Endothelial cell of umbilical vein (primary cell): ENCODE data around the gene DUOX2.

Source experiments
- CTCF ChIP-seq, 2 donors: IDR thresholded peaks; 1 replicate in 1 of 2; 2 replicates in 1 of 2; pipeline ENCODE4 v1.5.1; 2011; ENCODE audit warnings: low read length in 2 of 2, mild to moderate bottlenecking in 2 of 2, moderate library complexity in 2 of 2, control low read depth in 1 of 2, inconsistent platforms in 1 of 2, low read depth in 1 of 2; ENCODE audit not compliant: insufficient read depth in 1 of 2; ENCODE audit errors: extremely low read depth in 1 of 2
- EZH2 ChIP-seq: IDR thresholded peaks from 2 replicates; pipeline ENCODE4 v1.6.1; 2012; ENCODE audit warnings: borderline replicate concordance, low read depth, mild to moderate bottlenecking, moderate library complexity, low read length, inconsistent platforms; ENCODE audit not compliant: severe bottlenecking
- GATA2 ChIP-seq: IDR thresholded peaks from 2 replicates; pipeline ENCODE4 v1.7.0; 2011; ENCODE audit warnings: low read depth, mild to moderate bottlenecking, moderate library complexity, mixed read lengths, low read length; ENCODE audit not compliant: insufficient read length, insufficient read depth
- MYC ChIP-seq: IDR thresholded peaks from one replicate; pipeline ENCODE4 v1.6.1; 2011; ENCODE audit warnings: mild to moderate bottlenecking, low read depth, low read length
- POLR2A ChIP-seq: IDR thresholded peaks from 2 replicates; pipeline ENCODE4 v1.6.1; 2012; ENCODE audit warnings: low read depth, mild to moderate bottlenecking, control low read depth, low read length
- POLR2AphosphoS5 ChIP-seq: IDR thresholded peaks from 2 replicates; pipeline ENCODE4 v1.6.1; 2012; ENCODE audit warnings: low read depth, mild to moderate bottlenecking, control low read depth, low read length, moderate library complexity; ENCODE audit not compliant: insufficient read depth

DNA sequence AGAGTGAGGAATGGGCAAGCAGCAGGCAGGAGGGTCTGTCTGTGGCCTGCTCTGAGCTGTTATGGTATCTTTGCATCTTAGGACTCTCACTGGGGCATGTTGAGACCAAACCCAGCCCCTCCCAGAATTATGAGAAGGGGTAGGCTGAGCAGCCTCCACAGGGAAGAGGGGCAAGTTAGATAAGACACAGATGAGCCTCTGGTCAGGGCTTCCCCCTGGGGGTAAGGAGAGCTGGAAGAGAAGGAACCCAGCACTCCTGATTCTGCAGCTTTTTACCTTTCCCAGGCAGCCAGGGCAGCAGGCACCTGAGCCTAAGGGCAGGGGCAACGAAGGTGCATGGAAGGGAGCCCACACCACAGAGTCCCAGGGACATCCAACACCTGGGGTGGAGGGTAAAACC lies 35.1 kb upstream of the DUOX2 start:
- no peak for TF ChIP-seq CTCF (IDR thresholded peaks at IDR 0.05; ENCODE audit: extremely low read depth in 1 of 2, insufficient read depth in 1 of 2, low read depth in 1 of 2, low read length in 2 of 2)
- TF ChIP-seq POLR2A: no peak
- TF ChIP-seq EZH2: no peak
- TF ChIP-seq POLR2AphosphoS5: no peak
- TF ChIP-seq MYC: no peak
- no peak for TF ChIP-seq GATA2
